WERI-Rb-1 (cell line): Measurements from ENCODE around the gene ADGRV1.

ENCODE experiments used
- DNase-seq: peaks from one replicate; pipeline ENCODE4 v3.0.0-alpha.2; 2020
- H3K27ac ChIP-seq: fragments of 250-450 bp; sonication (Bioruptor Pico); 2 replicates; pipeline ENCODE4 v1.5.1; 2020; ENCODE audit warnings: mild to moderate bottlenecking, moderate library complexity
- H3K27me3 ChIP-seq: fragments of 250-450 bp; sonication (Bioruptor Pico); 2 replicates; pipeline ENCODE4 v1.5.1; 2021; ENCODE audit warnings: mild to moderate bottlenecking, low read depth, moderate library complexity; ENCODE audit not compliant: insufficient read depth, severe bottlenecking
- H3K36me3 ChIP-seq: fragments of 250-450 bp; sonication (Bioruptor Pico); 2 replicates; pipeline ENCODE4 v1.5.1; 2020; ENCODE audit warnings: mild to moderate bottlenecking, moderate library complexity
- H3K4me3 ChIP-seq: 2 replicates; pipeline ENCODE4 v1.5.1; 2011; ENCODE audit warnings: low read depth, mild to moderate bottlenecking, control low read depth, low read length
- H3K9me3 ChIP-seq: fragments of 250-450 bp; sonication (Bioruptor Pico); 2 replicates; pipeline ENCODE4 v1.5.1; 2021; ENCODE audit warnings: mild to moderate bottlenecking, moderate library complexity; ENCODE audit not compliant: severe bottlenecking
- TF ChIP-seq, protein P1 (sequence below): IDR thresholded peaks from 2 replicates; pipeline ENCODE4 v1.5.1; 2011; ENCODE audit warnings: low read depth, mild to moderate bottlenecking, control low read depth, inconsistent platforms, low read length

Gene ADGRV1

DNA sequence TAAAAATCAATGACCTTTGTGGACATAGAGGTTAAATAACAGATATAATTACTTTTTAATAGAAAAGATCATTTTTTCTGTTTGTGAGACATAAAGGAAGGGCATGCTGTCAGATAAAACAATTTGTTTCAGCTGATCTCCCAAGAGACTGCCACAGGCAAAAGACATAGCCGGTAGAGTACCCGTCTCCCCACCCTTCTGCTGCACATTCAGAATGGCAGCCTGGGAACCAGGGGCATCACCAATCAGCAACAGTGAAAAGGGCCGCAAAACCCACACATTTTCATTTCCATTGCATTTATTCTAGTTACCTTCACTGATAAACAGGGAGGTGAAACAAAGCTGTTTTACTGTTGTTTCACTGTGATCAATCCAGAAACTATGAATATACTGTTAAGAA lies 466.9 kb downstream of the ADGRV1 start:
- Histone ChIP-seq H3K36me3 (no peaks in the 10 kb centered on the region), H3K27me3 (no peaks in the 10 kb centered on the region), H3K9me3 (no peaks in the 10 kb centered on the region), H3K27ac (no peak overlapping the region), H3K4me3 (no peak overlapping the region)
- DNase-seq, result no peak
- TF ChIP-seq, protein P1, sequence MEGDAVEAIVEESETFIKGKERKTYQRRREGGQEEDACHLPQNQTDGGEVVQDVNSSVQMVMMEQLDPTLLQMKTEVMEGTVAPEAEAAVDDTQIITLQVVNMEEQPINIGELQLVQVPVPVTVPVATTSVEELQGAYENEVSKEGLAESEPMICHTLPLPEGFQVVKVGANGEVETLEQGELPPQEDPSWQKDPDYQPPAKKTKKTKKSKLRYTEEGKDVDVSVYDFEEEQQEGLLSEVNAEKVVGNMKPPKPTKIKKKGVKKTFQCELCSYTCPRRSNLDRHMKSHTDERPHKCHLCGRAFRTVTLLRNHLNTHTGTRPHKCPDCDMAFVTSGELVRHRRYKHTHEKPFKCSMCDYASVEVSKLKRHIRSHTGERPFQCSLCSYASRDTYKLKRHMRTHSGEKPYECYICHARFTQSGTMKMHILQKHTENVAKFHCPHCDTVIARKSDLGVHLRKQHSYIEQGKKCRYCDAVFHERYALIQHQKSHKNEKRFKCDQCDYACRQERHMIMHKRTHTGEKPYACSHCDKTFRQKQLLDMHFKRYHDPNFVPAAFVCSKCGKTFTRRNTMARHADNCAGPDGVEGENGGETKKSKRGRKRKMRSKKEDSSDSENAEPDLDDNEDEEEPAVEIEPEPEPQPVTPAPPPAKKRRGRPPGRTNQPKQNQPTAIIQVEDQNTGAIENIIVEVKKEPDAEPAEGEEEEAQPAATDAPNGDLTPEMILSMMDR, result no peak

DNA sequence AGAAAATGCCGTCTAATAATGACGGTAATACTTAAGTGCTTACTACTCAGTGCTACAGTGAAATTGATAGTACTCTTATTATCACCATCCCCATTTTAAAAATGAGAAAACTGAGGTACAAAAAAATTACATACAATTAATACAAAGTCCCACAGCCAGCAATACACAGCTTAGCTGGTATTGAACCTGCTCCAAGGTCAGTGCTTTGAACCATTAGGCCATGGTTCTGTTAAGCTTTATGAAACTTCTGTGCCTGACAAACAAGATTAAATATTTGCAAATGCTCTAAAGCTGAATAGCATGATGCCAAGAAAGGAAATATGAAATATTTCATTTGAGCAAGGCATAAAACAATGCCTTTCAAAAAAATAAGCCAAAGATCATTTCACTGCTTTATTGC lies 467.4 kb downstream of the ADGRV1 start:
- TF ChIP-seq, protein P1, result no peak
- Histone ChIP-seq H3K27ac (no peak overlapping the region), H3K4me3 (no peak overlapping the region), H3K27me3 (no peaks in the 10 kb centered on the region), H3K9me3 (no peaks in the 10 kb centered on the region), H3K36me3 (no peaks in the 10 kb centered on the region)
- no peak for DNase-seq

DNA sequence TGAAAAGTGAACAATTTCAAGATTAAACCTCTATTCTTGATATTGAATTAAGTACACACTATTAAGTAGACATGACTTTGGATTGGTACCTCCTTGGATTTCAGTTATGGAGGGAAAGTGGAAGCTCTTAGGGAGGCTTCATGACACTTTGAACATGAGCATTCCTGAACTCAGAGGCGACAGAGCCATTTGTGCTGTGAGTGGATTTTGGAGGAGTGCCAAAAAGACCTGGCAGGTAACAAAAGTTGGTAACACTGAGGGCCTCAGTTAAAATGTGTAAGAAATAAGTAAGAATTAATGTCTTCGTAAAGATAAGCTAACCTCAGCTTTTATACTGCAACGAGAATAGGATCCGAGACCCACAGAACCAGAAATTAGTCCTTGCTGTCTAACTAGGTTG lies 467.9 kb downstream of the ADGRV1 start:
- Histone ChIP-seq H3K27ac (no peak overlapping the region), H3K36me3 (no peaks in the 10 kb centered on the region), H3K27me3 (no peaks in the 10 kb centered on the region), H3K4me3 (no peak overlapping the region), H3K9me3 (no peaks in the 10 kb centered on the region)
- TF ChIP-seq, protein P1, result no peak
- DNase-seq, result no peak

DNA sequence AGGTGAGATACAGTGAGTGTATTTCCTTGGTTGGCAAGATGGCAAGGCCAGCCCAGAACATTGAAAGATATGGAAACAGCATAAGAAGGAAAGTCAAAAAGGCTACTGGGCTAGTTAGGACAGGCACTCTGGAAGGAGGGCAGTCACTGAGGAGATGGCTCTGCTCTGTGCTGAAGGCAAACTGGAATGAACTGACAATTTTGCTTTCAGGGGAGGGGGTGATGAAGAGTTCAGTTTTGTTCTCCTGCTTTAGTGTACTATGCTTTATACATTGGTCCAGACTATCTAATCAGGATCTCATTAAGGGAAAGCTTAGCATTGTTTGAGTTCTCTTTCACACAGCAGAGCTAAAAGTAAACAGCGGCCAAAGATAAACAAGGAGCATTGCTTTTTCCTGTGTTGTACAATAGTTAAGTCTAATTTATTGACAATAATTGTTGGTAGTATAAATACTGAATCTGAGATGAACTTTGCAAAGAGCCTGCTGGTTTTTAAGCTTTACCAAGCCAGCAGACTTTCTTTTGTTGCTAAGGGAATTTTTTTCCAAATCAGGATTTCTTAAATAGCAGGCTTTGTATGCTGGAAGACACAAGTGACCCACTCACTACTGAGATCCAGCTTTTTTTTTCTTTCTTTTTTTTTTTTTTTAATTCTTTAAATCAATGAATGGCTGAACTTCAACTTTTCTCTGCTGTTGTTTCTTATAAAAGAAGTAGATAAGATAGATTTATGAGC lies 469.0 kb downstream of the ADGRV1 start:
- TF ChIP-seq, protein P1, result no peak
- no peak for DNase-seq
- Histone ChIP-seq H3K27me3 (no peaks in the 10 kb centered on the region), H3K36me3 (no peaks in the 10 kb centered on the region), H3K4me3 (no peak overlapping the region), H3K9me3 (no peaks in the 10 kb centered on the region), H3K27ac (no peak overlapping the region)

DNA sequence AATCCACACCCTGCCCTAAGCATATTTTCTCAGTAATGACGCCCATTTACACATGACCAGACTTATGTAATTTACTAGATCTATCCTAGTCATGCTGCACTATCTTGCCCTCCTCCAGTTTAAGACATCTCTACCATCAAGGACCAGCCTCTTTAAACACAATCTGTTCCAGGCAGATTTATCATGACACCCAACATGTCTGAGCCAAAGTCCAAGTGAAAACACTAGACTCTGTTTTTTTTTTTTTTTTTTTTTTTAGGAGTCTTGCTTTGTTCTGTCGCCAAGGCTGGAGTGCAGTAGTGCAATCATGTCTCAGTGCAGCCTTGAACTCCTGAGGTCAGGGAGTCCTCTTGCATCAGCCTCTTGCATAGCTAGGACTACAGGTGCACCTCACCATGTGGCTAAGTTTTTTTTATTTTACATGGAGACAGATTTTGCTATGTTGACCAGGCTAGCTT lies 469.9 kb downstream of the ADGRV1 start:
- Histone ChIP-seq H3K36me3 (no peaks in the 10 kb centered on the region), H3K27ac (no peak overlapping the region), H3K9me3 (no peaks in the 10 kb centered on the region), H3K4me3 (no peak overlapping the region), H3K27me3 (no peaks in the 10 kb centered on the region)
- TF ChIP-seq, protein P1, result no peak
- no peak for DNase-seq
